H1 (cell line): Measurements from ENCODE around the gene ACBD6. TPM values are rescaled to one million over a fixed set of nuclear protein-coding genes. Genes with fewer than 3 reads are reported as not detected.

Source experiments
- CTCF ChIA-PET: fragments of 300-600 bp; sonication (Branson Sonifier 250); formaldehyde crosslinking; loops from one replicate; lab custom pipeline; 2021; ENCODE audit not compliant: partially characterized antibody; lab: Charles Lee
- POLR2A ChIA-PET: fragments of 300-600 bp; sonication (Branson Sonifier 250); formaldehyde crosslinking; loops from one replicate; lab custom pipeline; 2021; ENCODE audit warnings: inconsistent platforms; ENCODE audit not compliant: partially characterized antibody; lab: Charles Lee
- DNase-seq, 2 experiments: peaks; one replicate each; pipeline versions ENCODE4 v3.0.0 to v3.0.0-alpha.2; 2010 to 2022; ENCODE audit warnings: low spot score in 2 of 2, low read depth in 1 of 2, mixed read lengths in 1 of 2
- FAIRE-seq: peaks from 2 replicates; lab custom pipeline; 2011; peaks lifted over from hg19 to GRCh38; lab: Jason Lieb, UNC
- H2AFZ ChIP-seq: 2 replicates; pipeline ENCODE4 v1.8.1; 2012; ENCODE audit warnings: low read length, inconsistent platforms
- H2AK5ac ChIP-seq: 2 replicates; pipeline ENCODE4 v1.6.1; 2013; ENCODE audit warnings: low read depth, low read length
- H2BK120ac ChIP-seq: replicated peaks from 2 replicates; pipeline ENCODE3; 2013; ENCODE audit warnings: low read depth, low read length, inconsistent platforms
- H2BK12ac ChIP-seq: 2 replicates; pipeline ENCODE4 v1.6.1; 2013; ENCODE audit warnings: low read depth, low read length
- H2BK15ac ChIP-seq: 2 replicates; pipeline ENCODE4 v1.6.1; 2013; ENCODE audit warnings: low read length
- H2BK20ac ChIP-seq: 2 replicates; pipeline ENCODE4 v1.6.1; 2013; ENCODE audit warnings: low read length
- H2BK5ac ChIP-seq: 2 replicates; pipeline ENCODE4 v1.6.1; 2013; ENCODE audit warnings: low read depth, low read length
- H3K14ac ChIP-seq: 2 replicates; pipeline ENCODE4 v1.6.1; 2013; ENCODE audit warnings: inconsistent platforms; ENCODE audit not compliant: insufficient read length
- H3K18ac ChIP-seq: 2 replicates; pipeline ENCODE4 v1.6.1; 2013; ENCODE audit warnings: low read length; ENCODE audit errors: extremely low read depth
- H3K23ac ChIP-seq: 2 replicates; pipeline ENCODE4 v1.6.1; 2013; ENCODE audit warnings: inconsistent platforms; ENCODE audit not compliant: insufficient read length
- H3K23me2 ChIP-seq: 2 replicates; pipeline ENCODE4 v1.6.1; 2013; ENCODE audit warnings: low read depth, low read length
- H3K27ac ChIP-seq: 2 replicates; pipeline ENCODE4 v1.6.1; 2011; ENCODE audit warnings: low read depth, low read length, inconsistent platforms
- H3K27me3 ChIP-seq, 4 experiments: replicated peaks in 1 of 4; 1 replicate in 1 of 4; 2 replicates in 3 of 4; pipeline versions ENCODE4 v1.6.1 to v1.8.1; 2011 to 2013; ENCODE audit warnings: low read length in 3 of 4, mild to moderate bottlenecking in 3 of 4, inconsistent platforms in 2 of 4, mixed read lengths in 2 of 4, moderate library complexity in 1 of 4; ENCODE audit not compliant: control insufficient read depth in 3 of 4, insufficient read depth in 3 of 4; ENCODE audit errors: extremely low read depth in 1 of 4
- H3K36me3 ChIP-seq, 4 experiments: 2 replicates each; pipeline versions ENCODE4 v1.6.1 to v1.8.1; 2011 to 2013; ENCODE audit warnings: mild to moderate bottlenecking in 4 of 4, low read length in 3 of 4, moderate library complexity in 2 of 4, control low read depth in 1 of 4, inconsistent platforms in 1 of 4; ENCODE audit not compliant: insufficient read depth in 4 of 4, control insufficient read depth in 2 of 4
- H3K4ac ChIP-seq: replicated peaks from 2 replicates; pipeline ENCODE3; 2013; ENCODE audit warnings: low read length, low read depth, mixed read lengths, inconsistent platforms; ENCODE audit not compliant: insufficient read length
- H3K4me1 ChIP-seq, 4 experiments: replicated peaks in 1 of 4; 1 replicate in 1 of 4; 2 replicates in 3 of 4; pipeline versions ENCODE4 v1.6.1 to v1.8.1; 2011 to 2013; ENCODE audit warnings: low read length in 3 of 4, inconsistent platforms in 2 of 4, mixed read lengths in 1 of 4; ENCODE audit not compliant: insufficient read depth in 4 of 4, control insufficient read depth in 3 of 4
- H3K4me2 ChIP-seq, 2 experiments: 2 replicates each; pipeline versions ENCODE4 v1.6.1 to v1.8.1; 2011 to 2013; ENCODE audit warnings: low read depth in 2 of 2, low read length in 2 of 2, control low read depth in 1 of 2, inconsistent platforms in 1 of 2, mild to moderate bottlenecking in 1 of 2; ENCODE audit not compliant: insufficient read depth in 1 of 2
- H3K4me3 ChIP-seq, 4 experiments: fragments of 200-600, 300-600 bp in 1 of 4; sonication (generic), shearing (Covaris generic), sonication (Bioruptor Twin) in 1 of 4; 2 replicates each; pipeline versions ENCODE4 v1.5.1 to v1.8.1; 2011 to 2016; ENCODE audit warnings: low read length in 4 of 4, low read depth in 3 of 4, control low read depth in 2 of 4, inconsistent platforms in 2 of 4, mild to moderate bottlenecking in 2 of 4, mixed read lengths in 1 of 4, moderate library complexity in 1 of 4; ENCODE audit not compliant: insufficient read depth in 2 of 4; ENCODE audit errors: extremely low read depth in 1 of 4
- H3K56ac ChIP-seq: replicated peaks from 2 replicates; pipeline ENCODE3; 2013; ENCODE audit warnings: low read depth, mild to moderate bottlenecking, mixed read lengths, low read length, inconsistent platforms; ENCODE audit not compliant: insufficient read length
- H3K79me1 ChIP-seq: 2 replicates; pipeline ENCODE4 v1.6.1; 2013; ENCODE audit warnings: low read depth, low read length, control low read depth
- H3K79me2 ChIP-seq, 2 experiments: 2 replicates each; pipeline versions ENCODE4 v1.6.1 to v1.8.1; 2012 to 2013; ENCODE audit warnings: low read length in 2 of 2, mild to moderate bottlenecking in 2 of 2, inconsistent platforms in 1 of 2; ENCODE audit not compliant: insufficient read depth in 2 of 2, control insufficient read depth in 1 of 2
- H3K9ac ChIP-seq, 4 experiments: replicated peaks in 1 of 4; 1 replicate in 1 of 4; 2 replicates in 3 of 4; pipeline versions ENCODE4 v1.6.1 to v1.8.1; 2011 to 2013; ENCODE audit warnings: low read depth in 3 of 4, low read length in 3 of 4, control low read depth in 2 of 4, mild to moderate bottlenecking in 2 of 4, moderate library complexity in 2 of 4, inconsistent platforms in 1 of 4; ENCODE audit errors: extremely low read depth in 1 of 4
- H3K9me3 ChIP-seq, 2 experiments: 2 replicates each; pipeline versions ENCODE4 v1.6.1 to v1.8.1; 2012 to 2013; ENCODE audit warnings: mild to moderate bottlenecking in 2 of 2, moderate library complexity in 2 of 2, control low read depth in 1 of 2, inconsistent platforms in 1 of 2, low read depth in 1 of 2, low read length in 1 of 2, mixed read lengths in 1 of 2; ENCODE audit not compliant: insufficient read depth in 2 of 2
- H4K20me1 ChIP-seq, 2 experiments: replicated peaks in 1 of 2; 2 replicates each; pipeline versions ENCODE3 to v1.8.1; 2011 to 2013; ENCODE audit warnings: inconsistent platforms in 2 of 2, low read length in 2 of 2, mild to moderate bottlenecking in 1 of 2; ENCODE audit not compliant: insufficient read depth in 2 of 2, control insufficient read depth in 1 of 2
- H4K5ac ChIP-seq: 2 replicates; pipeline ENCODE4 v1.6.1; 2013; ENCODE audit warnings: low read length, low read depth, mixed read lengths, inconsistent platforms; ENCODE audit not compliant: insufficient read length
- H4K8ac ChIP-seq: 2 replicates; pipeline ENCODE4 v1.8.0; 2013; ENCODE audit warnings: mild to moderate bottlenecking, moderate library complexity, low read length, inconsistent platforms; ENCODE audit not compliant: insufficient read depth; ENCODE audit errors: extremely low read depth
- H4K91ac ChIP-seq: replicated peaks from 2 replicates; pipeline ENCODE3; 2013; ENCODE audit warnings: low read length, mixed read lengths, inconsistent platforms; ENCODE audit not compliant: insufficient read length
- CBX8 ChIP-seq: fragments of 300-800, 300-1000 bp; sonication (generic); IDR thresholded peaks from 2 replicates; pipeline ENCODE4 v1.7.1; 2016; ENCODE audit warnings: low read depth, low read length, borderline replicate concordance
- JUND ChIP-seq: IDR thresholded peaks from 2 replicates; pipeline ENCODE4 v1.6.1; 2011; ENCODE audit warnings: mild to moderate bottlenecking, improper control_type of control experiment, low read length
- PHF8 ChIP-seq: fragments of 200-600 bp; sonication (generic); conservative IDR thresholded peaks from 2 replicates; pipeline ENCODE4 v1.7.1; 2012; ENCODE audit warnings: low read depth, mild to moderate bottlenecking, inconsistent platforms, low read length, moderate library complexity
- SUZ12 ChIP-seq: fragments of 200-600 bp; sonication (generic); IDR thresholded peaks from 2 replicates; pipeline ENCODE4 v1.6.1; 2012; ENCODE audit warnings: mild to moderate bottlenecking, inconsistent platforms, low read length, moderate library complexity, mixed read lengths
- TEAD4 ChIP-seq: IDR thresholded peaks from 2 replicates; pipeline ENCODE4 v1.6.1; 2012; ENCODE audit warnings: low read depth, low read length, inconsistent platforms, mixed read lengths
- YY1 ChIP-seq: IDR thresholded peaks from 2 replicates; pipeline ENCODE4 v1.6.1; 2011; ENCODE audit warnings: low read depth, mild to moderate bottlenecking, low read length
- ZNF274 ChIP-seq: IDR thresholded peaks from 2 replicates; pipeline ENCODE4 v1.7.0; 2012; ENCODE audit warnings: low read length, borderline replicate concordance; ENCODE audit errors: extremely low read depth
- WGBS, 2 experiments: shearing (Covaris generic) in 1 of 2; methylation state at CpG; one replicate each; pipeline versions ENCODE4 v1.1.6 to v1.1.7; 2013 to 2015; ENCODE audit warnings: low lambda C conversion rate in 2 of 2, mixed read lengths in 2 of 2, inconsistent platforms in 1 of 2, low coverage in 1 of 2, missing lambda C conversion rate in 1 of 2; ENCODE audit not compliant: insufficient replicate concordance in 2 of 2, insufficient coverage in 1 of 2, insufficient read length in 1 of 2; ENCODE audit errors: extremely low coverage in 1 of 2, missing lambda C conversion rate in 1 of 2; 5-methylcytosine and 5-hydroxymethylcytosine counted together
- polyA plus RNA-seq, 7 experiments: library from polyadenylated mRNA; depleted of rRNA in 3 of 7; stranded (reverse) in 5 of 7; unstranded in 2 of 7; fragments of >200 nt in 5 of 7; fragments of 200-250 nt in 2 of 7; gene quantifications; 1 replicate in 5 of 7; 2 replicates in 1 of 7; 4 replicates in 1 of 7; pipeline versions ENCODE4 v1.2.1 to v1.2.3, GENCODE V29; 2011 to 2013; ENCODE audit warnings: missing spikeins in 2 of 7, mixed read lengths in 2 of 7
- total RNA-seq: library from RNA; stranded (reverse); fragmentation: NEBNext Ultra II Directional; extraction: Animal tissue kit (Norgen Biotek cat#: 25700); gene quantifications from 2 replicates; pipeline ENCODE4 v1.2.1, GENCODE V29; 2021

ACBD6 gene
- total and polyA plus RNA-seq, 2 of the 8 experiments (the other 6 are each of a cell fraction or from before 2014, with no cell fraction given) = 52.0 to 67.7 TPM

DNA sequence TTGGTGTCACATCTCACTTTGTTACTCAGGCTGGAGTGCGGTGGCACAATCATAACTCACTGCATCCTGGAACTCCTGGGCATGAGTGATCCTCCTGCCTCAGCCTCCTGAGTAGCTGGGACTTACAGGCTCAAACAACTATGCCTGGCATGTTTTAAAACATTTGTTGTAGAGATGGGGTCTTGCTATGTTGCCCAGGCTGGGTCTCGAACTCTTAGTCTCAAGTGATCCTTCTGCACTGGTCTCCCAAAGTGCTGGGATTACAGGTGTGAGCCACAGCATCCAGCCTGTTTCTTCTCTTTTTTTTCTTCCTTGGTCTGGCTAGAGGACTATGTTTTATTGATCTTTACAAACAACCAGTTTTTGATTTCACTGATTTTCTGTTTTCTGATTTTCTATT, 207.7 kb downstream of the ACBD6 start:
- no peaks in the 10 kb centered on the region for H3K9me3 ChIP-seq
- H4K8ac ChIP-seq = no peak overlapping the region
- no peak overlapping the region for H3K4me2 ChIP-seq
- H3K9ac ChIP-seq = no peak overlapping the region
- no peak overlapping the region for H2BK15ac ChIP-seq
- H2AK5ac ChIP-seq = no peak overlapping the region
- DNase-seq (no peak), FAIRE-seq (no peak)
- H3K27me3 ChIP-seq = no peaks in the 10 kb centered on the region
- H3K4ac ChIP-seq = no peak overlapping the region
- H3K79me1 ChIP-seq = no peaks in the 10 kb centered on the region
- ChIA-PET CTCF (interaction anchor here (0.6 kb wide), 1 partner anchor 30 kb away, joined by 5 read pairs; no protein-coding TSS in a partner anchor), POLR2A (no interaction called here)
- TF ChIP-seq CBX8 (no peak), PHF8 (no peak), ZNF274 (no peak), TEAD4 (no peak), SUZ12 (no peak), YY1 (no peak), JUND (no peak)
- H3K79me2 ChIP-seq = no peaks in the 10 kb centered on the region
- no peak overlapping the region for H2AFZ ChIP-seq
- H4K20me1 ChIP-seq = no peaks in the 10 kb centered on the region
- no peak overlapping the region for H2BK5ac ChIP-seq
- no peak overlapping the region for H2BK120ac ChIP-seq
- no peak overlapping the region for H4K5ac ChIP-seq
- H3K4me3 ChIP-seq = no peak overlapping the region
- no peak overlapping the region for H3K18ac ChIP-seq
- no peaks in the 10 kb centered on the region for H3K36me3 ChIP-seq
- no peak overlapping the region for H4K91ac ChIP-seq
- 97% methylated on average over 2 of the region's 2 CpGs; no CpG with 5 or more reads in 1 of the 2 experiments for WGBS, 2 experiments
- no peak overlapping the region for H3K27ac ChIP-seq
- no peak overlapping the region for H2BK12ac ChIP-seq
- no peak overlapping the region for H3K14ac ChIP-seq
- no peak overlapping the region for H3K56ac ChIP-seq
- H2BK20ac ChIP-seq = no peak overlapping the region
- H3K23ac ChIP-seq = no peak overlapping the region
- no peaks in the 10 kb centered on the region for H3K23me2 ChIP-seq
- H3K4me1 ChIP-seq = no peaks in the 10 kb centered on the region
